Measurements from ENCODE around the gene ARHGAP33.
"Not testable (repeated sequence)": the region's sequence is repeated elsewhere in the genome, so short reads cannot be mapped to it uniquely, and the experiment has no call there.

Gene ARHGAP33

DNA sequence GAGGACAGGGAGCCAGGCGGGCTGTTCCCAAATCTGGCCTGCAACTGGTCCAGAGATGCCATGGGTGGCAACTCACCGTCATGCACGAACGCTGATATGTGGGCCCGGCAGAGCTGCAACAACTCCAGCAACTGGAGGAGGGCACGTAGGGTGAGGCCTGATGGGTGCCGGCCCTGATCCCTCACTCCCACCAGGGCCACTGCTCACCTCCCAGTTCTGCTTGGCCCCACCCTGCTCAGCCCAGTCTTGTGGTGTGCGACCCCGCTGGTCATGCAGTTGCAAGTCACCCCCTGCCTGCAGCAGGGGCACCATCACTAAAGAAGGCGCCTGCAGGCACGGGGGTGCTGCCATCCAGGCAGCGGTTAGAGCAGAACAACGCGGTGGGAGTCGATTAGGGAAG, 16.9 kb downstream of the ARHGAP33 start:
- no peak for DNase-seq (ENCODE audit: low spot score)

GRCh38 chr19:35792888-35793287, 17.5 kb downstream of the ARHGAP33 start:
- no peak for DNase-seq (ENCODE audit: low spot score)

DNA sequence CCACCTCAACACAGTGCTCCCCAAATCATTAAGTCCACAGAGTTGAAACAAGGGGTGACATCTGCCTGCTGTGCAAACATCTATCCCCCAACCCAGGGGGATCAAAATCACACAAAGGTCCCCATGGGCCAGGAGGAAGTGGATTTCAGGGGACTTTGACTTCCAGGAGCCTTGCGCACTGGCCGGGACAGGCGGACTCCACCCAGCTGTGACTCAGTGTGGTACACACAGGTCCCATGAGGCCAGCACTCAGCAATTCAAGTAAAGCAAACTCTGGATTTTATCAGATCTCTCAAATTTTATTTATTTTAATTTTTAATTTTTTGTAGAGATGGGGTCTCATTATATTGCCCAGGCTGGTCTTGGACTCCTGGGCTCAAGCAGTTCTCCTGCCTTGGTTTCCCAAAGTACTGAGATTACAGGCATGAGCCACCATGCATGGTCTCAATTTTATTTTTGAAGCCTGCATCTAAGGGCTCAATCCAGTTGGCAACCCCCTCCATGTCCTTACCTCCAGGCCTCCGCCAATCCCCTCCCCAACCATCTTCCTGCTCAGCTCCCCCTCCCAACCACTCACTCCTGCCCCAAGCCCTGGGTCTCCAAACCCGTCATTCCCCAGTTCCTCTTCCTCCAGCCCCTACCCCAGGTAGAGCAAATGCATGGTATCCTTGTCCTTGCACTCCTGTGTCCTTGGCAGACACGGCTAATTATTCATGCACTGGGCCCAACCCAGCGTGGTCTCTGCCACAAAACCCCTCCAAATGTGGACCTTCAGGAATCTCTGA, 18.2 kb downstream of the ARHGAP33 start:
- DNase-seq (ENCODE audit: low spot score) = no peak

GRCh38 chr19:35795564-35795963, 20.2 kb downstream of the ARHGAP33 start:
- not testable (repeated sequence) for DNase-seq (ENCODE audit: low spot score)

- DNase-seq (ENCODE audit: low spot score) = no peak
These were observed 21.5 kb downstream of the ARHGAP33 start for GRCh38 chr19:35796645-35797542.

DNA sequence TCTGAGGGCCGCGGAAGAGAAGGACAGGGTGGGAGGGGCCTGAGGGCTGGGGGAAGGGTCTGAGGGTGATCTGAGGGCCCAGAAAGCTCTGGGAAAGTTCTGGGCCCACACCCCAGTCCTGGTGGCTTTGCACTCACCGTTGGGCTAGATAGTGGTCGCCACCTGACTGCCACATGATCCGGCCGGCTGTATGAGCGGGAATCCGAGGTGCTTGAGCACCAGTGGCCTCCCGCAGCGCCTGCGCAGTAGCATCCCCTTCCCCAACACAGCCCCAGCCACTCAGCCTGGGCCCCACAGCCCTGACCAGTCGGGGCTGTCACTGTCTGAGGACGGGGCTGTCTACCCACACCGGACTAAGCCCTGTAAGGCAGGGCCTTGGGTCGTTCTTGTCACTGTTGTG, 22.3 kb downstream of the ARHGAP33 start:
- DNase-seq (ENCODE audit: low spot score) = no peak

GRCh38 chr19:35801828-35802227, 26.5 kb downstream of the ARHGAP33 start:
- DNase-seq (ENCODE audit: low spot score) = no peak

DNA sequence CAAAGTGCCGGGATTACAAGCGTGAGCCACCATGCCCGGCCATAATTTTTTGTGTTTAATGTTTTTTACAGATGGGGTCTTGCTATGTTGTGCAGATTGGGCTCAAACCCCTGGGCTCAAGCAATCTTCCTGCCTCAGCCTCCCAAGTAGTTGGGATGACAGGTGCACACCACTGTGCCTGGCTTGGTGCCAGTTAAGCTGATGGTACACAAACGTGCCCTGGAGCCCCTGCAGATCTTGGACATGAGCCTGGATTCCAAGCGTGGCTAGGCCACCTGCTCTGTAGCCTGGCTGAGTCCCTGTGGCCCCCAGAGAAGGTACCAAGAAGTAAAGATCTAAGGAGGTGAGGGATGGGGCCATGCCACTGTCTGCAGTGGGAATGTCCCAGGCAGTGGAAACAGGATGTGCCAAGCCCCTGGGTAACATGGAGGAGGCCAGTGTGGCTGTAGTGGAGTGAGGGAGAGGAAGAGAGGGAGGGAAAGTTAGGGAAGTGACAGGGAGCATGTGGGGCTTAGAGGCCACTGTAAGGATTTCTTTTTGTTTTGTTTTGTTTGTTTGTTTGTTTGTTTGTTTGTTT, 30.2 kb downstream of the ARHGAP33 start:
- no peak for DNase-seq (ENCODE audit: low spot score)

DNA sequence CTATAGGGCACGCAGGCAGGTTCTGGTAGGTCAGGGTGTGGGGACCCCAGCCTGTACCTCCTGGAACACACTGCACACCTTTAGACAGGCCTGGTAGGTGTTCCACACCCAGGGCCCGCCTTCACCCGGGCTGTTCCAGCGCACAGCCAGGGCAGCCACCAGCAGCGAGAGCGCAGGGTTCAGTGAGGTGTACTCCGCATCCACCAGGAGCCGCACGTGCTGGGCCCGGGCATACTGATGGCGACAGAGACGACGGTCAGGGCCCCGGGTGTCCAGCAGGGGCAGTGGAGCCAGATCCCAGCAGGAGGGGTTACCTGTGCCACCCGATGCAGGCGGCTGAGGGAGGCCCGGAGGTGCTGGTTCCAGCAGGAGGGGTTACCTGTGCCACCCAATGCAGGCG, 31.2 kb downstream of the ARHGAP33 start:
- no peak for DNase-seq (ENCODE audit: low spot score)

DNA sequence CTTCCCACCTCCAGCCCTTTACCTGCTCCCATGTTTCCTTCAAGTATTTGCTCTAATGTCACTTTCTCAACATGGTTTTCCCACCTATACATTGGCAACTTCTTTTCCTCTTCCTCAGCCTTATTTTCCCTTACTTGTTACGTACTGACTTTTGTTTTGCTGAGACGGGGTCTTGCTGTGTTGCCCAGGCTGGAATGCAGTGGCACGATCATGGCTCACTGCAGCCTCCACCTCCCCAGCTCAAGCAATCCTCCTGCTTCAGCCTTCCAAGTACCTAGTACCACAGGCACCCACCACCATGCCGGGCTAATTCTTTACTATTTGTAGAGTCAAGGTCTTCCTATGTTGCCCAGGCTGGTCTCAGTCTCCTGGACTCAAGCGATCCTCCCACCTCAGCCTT, 32.3 kb downstream of the ARHGAP33 start:
- DNase-seq (ENCODE audit: low spot score) = no peak

- no peak for DNase-seq (ENCODE audit: low spot score)
These were observed 36.2 kb downstream of the ARHGAP33 start for GRCh38 chr19:35811317-35812219.

- no peak for DNase-seq (ENCODE audit: low spot score)
These were observed 37.1 kb downstream of the ARHGAP33 start, which contains the start of gene PRODH2 for GRCh38 chr19:35812220-35813042. TSS of gene PRODH2 (minus strand) at chr19:35812845. CDS start at chr19:35812805, 40 bp downstream.

GRCh38 chr19:35813043-35813890, 37.9 kb downstream of the ARHGAP33 start:
- no peak for DNase-seq (ENCODE audit: low spot score)

- no peak for DNase-seq (ENCODE audit: low spot score)
These were observed 40.9 kb downstream of the ARHGAP33 start for GRCh38 chr19:35816262-35816661.

- DNase-seq (ENCODE audit: low spot score) = no peak
These were observed 41.5 kb downstream of the ARHGAP33 start for GRCh38 chr19:35816846-35817245.

DNA sequence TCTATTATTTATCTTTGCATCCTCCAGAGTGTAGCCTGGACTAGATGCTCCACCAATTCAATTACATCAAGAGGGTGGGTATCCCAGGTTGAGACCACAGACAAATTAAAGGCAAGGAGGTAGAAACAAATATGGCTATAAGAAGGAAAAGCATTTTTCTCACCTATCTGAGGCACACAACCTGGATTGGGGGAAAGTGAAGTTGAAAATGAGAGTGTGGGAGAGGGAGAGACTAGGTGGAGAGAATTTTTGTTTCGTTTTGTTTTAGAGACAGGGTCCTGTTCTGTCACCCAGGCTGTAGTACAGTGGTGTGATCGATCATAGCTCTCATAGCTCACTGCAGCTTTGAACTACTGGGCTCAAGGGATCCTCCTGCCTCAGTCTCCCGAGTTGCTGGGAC, 43.1 kb downstream of the ARHGAP33 start:
- no peak for DNase-seq (ENCODE audit: low spot score)

GRCh38 chr19:35822579-35822978, 47.2 kb downstream of the ARHGAP33 start:
- no peak for DNase-seq (ENCODE audit: low spot score)

DNA sequence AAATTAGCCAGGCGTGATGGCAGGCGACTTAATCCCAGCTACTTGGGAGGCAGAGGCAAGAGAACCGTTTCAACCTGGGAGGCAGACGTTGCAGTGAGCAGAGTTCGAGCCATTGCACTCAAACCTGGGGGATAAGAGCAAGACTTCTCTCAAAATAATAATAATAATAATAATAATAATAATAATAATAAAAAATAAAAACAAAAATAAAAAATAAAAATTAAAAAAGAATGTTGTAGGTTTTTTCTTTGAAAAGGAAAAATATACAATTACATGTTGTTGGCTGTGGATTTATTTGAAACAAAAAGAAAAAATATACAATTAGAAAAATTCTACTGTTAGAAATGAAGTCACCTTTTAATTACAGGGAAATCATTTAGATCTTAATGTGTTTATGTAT, 48.8 kb downstream of the ARHGAP33 start:
- DNase-seq (ENCODE audit: low spot score) = no peak

DNA sequence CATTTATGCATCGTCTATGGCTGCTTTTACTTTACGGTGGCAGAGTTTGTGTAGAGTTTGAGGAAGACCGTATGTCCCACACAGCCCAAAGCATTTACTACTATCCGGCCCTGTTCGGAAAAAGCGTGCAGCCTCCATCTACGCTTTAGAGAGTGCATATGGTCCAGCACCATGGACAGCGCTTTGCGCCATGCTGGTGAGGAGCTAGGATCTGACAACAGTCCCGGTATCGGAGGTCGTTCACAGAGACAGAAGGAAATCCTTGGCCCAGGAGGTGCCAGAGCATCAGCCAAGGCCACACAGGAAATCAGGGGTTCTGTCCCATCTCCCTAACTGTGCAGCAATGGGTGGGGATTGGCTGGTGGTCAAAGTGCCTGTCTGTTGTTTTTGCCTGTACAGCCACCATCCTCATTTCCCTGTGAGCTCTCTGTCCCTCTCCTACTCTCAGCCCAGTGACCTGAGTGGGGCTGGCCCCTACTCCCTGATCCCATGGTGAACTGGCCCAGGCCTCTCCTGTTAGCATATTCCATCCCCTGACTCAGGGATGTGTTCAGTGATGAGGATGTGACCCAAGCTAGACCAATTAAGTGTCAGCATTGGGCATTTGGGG, 53.4 kb downstream of the ARHGAP33 start:
- no peak for DNase-seq (ENCODE audit: low spot score)

Data from SW480 (cell line).